Right cardiac atrium (tissue), 5 donors: Measurements from ENCODE around the gene SPEG. TPM values are rescaled to one million over a fixed set of nuclear protein-coding genes. Genes with fewer than 3 reads are reported as not detected.

Experiments
- polyA plus RNA-seq: library from polyadenylated mRNA; stranded (reverse); fragments of 200-250 nt; gene quantifications from one replicate; pipeline ENCODE4 v1.2.3, GENCODE V29; 2013
- total RNA-seq, 4 donors: library from RNA; stranded (reverse); fragmentation: NEBNext Ultra II Directional; extraction: Animal tissue kit (Norgen Biotek cat#: 25700); gene quantifications; one replicate each; pipeline ENCODE4 v1.2.1, GENCODE V29; 2021
- donor health status: healthy with polysubstance abuse.
- donor health status: DM: no; HTN: yes; CAD: no.
- donor health status: DM: no; HTN: no; CAD: no.
- donor health status: DM: no; HTN: yes; CAD: no; lungs with severe emphysema.
- donor health status: DM: yes; HTN: yes; CAD: no.

The SPEG gene
- total and polyA plus RNA-seq, 5 donors = 85.5 to 176 (median 157) TPM

Other genes with a start within 250 kb of the SPEG start
- gene ZFAND2B, start 228.1 kb upstream of the SPEG start, total RNA-seq = 10 to 100 TPM; 21.8 to 28.9 (median 22.8) TPM
- 23.9 TPM for gene ZFAND2B, start 228.1 kb upstream of the SPEG start, polyA plus RNA-seq
- gene ABCB6, start 215.9 kb upstream of the SPEG start, total RNA-seq = 10 to 100 TPM; 19.4 to 30.5 (median 23.5) TPM
- gene ABCB6, start 215.9 kb upstream of the SPEG start, polyA plus RNA-seq = 23.4 TPM
- gene ATG9A, start 205.2 kb upstream of the SPEG start, total RNA-seq = 10 to 100 TPM; 69.2 to 78.5 (median 77.3) TPM
- 43.1 TPM for gene ATG9A, start 205.2 kb upstream of the SPEG start, polyA plus RNA-seq
- 10 to 100 TPM; 14.9 to 32.0 (median 27.2) TPM for gene ANKZF1, start 205.0 kb upstream of the SPEG start, total RNA-seq
- 20.1 TPM for gene ANKZF1, start 205.0 kb upstream of the SPEG start, polyA plus RNA-seq
- 1 to 10 TPM; 2.7 to 3.8 (median 3.3) TPM for gene GLB1L, start 189.4 kb upstream of the SPEG start, total RNA-seq
- gene GLB1L, start 189.4 kb upstream of the SPEG start, polyA plus RNA-seq = 3.1 TPM
- 10 to 100 TPM; 17.5 to 19.7 (median 19.3) TPM for gene STK16, start 189.4 kb upstream of the SPEG start, total RNA-seq
- 22.2 TPM for gene STK16, start 189.4 kb upstream of the SPEG start, polyA plus RNA-seq
- not detected for gene TUBA4B, start 181.6 kb upstream of the SPEG start, total RNA-seq
- gene TUBA4B, start 181.6 kb upstream of the SPEG start, polyA plus RNA-seq = not detected
- gene TUBA4A, start 180.9 kb upstream of the SPEG start, total RNA-seq = 10 to 100 TPM; 27.6 to 88.6 (median 64.3) TPM
- gene TUBA4A, start 180.9 kb upstream of the SPEG start, polyA plus RNA-seq = 131 TPM
- gene DNAJB2, start 155.5 kb upstream of the SPEG start, total RNA-seq = 10 to 100 TPM; 43.9 to 78.7 (median 65.8) TPM
- gene DNAJB2, start 155.5 kb upstream of the SPEG start, polyA plus RNA-seq = 57.5 TPM
- gene PTPRN, start 125.4 kb upstream of the SPEG start, total RNA-seq = under 1 TPM in 1 of 4 donors, not detected in 3; 0.25 TPM
- 0.41 TPM for gene PTPRN, start 125.4 kb upstream of the SPEG start, polyA plus RNA-seq
- gene RESP18, start 102.1 kb upstream of the SPEG start, total RNA-seq = not detected
- not detected for gene RESP18, start 102.1 kb upstream of the SPEG start, polyA plus RNA-seq
- gene DNPEP, start 46.9 kb upstream of the SPEG start, total RNA-seq = 10 to 100 TPM; 42.2 to 58.8 (median 56.2) TPM
- gene DNPEP, start 46.9 kb upstream of the SPEG start, polyA plus RNA-seq = 50.0 TPM
- over 10,000 TPM in 1 of 4 donors, 1,000 to 10,000 TPM in 3; 6,970 to 10,932 (median 7,338) TPM for gene DES, start 16.5 kb upstream of the SPEG start, total RNA-seq
- 9,146 TPM for gene DES, start 16.5 kb upstream of the SPEG start, polyA plus RNA-seq
- gene GMPPA, start 64.0 kb downstream of the SPEG start, total RNA-seq = 10 to 100 TPM; 22.9 to 27.5 (median 25.4) TPM
- 21.6 TPM for gene GMPPA, start 64.0 kb downstream of the SPEG start, polyA plus RNA-seq
- 1 to 10 TPM in 3 of 4 donors, under 1 TPM in 1; 0.28 to 1.8 (median 1.6) TPM for gene ASIC4, start 79.6 kb downstream of the SPEG start, total RNA-seq
- gene ASIC4, start 79.6 kb downstream of the SPEG start, polyA plus RNA-seq = 0.57 TPM
- 100 to 1,000 TPM in 2 of 4 donors, 10 to 100 TPM in 2; 92.6 to 145 (median 101) TPM for gene CHPF, start 109.0 kb downstream of the SPEG start, total RNA-seq
- gene CHPF, start 109.0 kb downstream of the SPEG start, polyA plus RNA-seq = 115 TPM
- gene TMEM198, start 109.2 kb downstream of the SPEG start, total RNA-seq = 1 to 10 TPM; 1.8 to 3.4 (median 3.1) TPM
- 3.4 TPM for gene TMEM198, start 109.2 kb downstream of the SPEG start, polyA plus RNA-seq
- gene OBSL1, start 136.7 kb downstream of the SPEG start, total RNA-seq = 100 to 1,000 TPM; 263 to 321 (median 294) TPM
- 179 TPM for gene OBSL1, start 136.7 kb downstream of the SPEG start, polyA plus RNA-seq
- 10 to 100 TPM; 16.7 to 47.6 (median 28.1) TPM for gene INHA, start 137.5 kb downstream of the SPEG start, total RNA-seq
- 28.7 TPM for gene INHA, start 137.5 kb downstream of the SPEG start, polyA plus RNA-seq
- 10 to 100 TPM; 12.1 to 19.0 (median 15.1) TPM for gene STK11IP, start 163.0 kb downstream of the SPEG start, total RNA-seq
- gene STK11IP, start 163.0 kb downstream of the SPEG start, polyA plus RNA-seq = 13.4 TPM
- gene SLC4A3, start 192.8 kb downstream of the SPEG start, total RNA-seq = 100 to 1,000 TPM; 322 to 445 (median 392) TPM
- gene SLC4A3, start 192.8 kb downstream of the SPEG start, polyA plus RNA-seq = 288 TPM